ENCODE results near the gene CACNG1. TPM values are rescaled to one million over a fixed set of nuclear protein-coding genes. Genes with fewer than 3 reads are reported as not detected.

The CACNG1 gene
- 0.53 TPM for total RNA-seq
- not detected for polyA plus RNA-seq

GRCh38 chr17:67044016-67044772 is at the start of gene CACNG1:
Gene CACNG1, plus strand, starts transcription at chr17:67044554. Its CDS starts 107 bp downstream, at chr17:67044661.
- no peak for DNase-seq (ENCODE audit: extremely low spot score)
- Histone ChIP-seq H3K36me3 (ENCODE audit: insufficient read depth) (no peaks in the 10 kb centered on the region), H3K4me3 (ENCODE audit: low read depth, low read length) (no peak within 1 kb of the TSS), H3K27ac (ENCODE audit: low read depth) (no peak within 1 kb of the TSS), H3K4me1 (ENCODE audit: insufficient read depth) (no peaks in the 10 kb centered on the region)
- 77% methylated on average over 32 of the region's 32 CpGs for WGBS

- no peak for DNase-seq (ENCODE audit: extremely low spot score)
- Histone ChIP-seq H3K4me3 (ENCODE audit: low read depth, low read length) (no peak overlapping the region), H3K36me3 (ENCODE audit: insufficient read depth) (no peaks in the 10 kb centered on the region), H3K27ac (ENCODE audit: low read depth) (no peak overlapping the region), H3K4me1 (ENCODE audit: insufficient read depth) (no peaks in the 10 kb centered on the region)
- WGBS, result 77% methylated on average over 12 of the region's 12 CpGs
Observed at GRCh38 chr17:66994930-66995535, 49.3 kb upstream of the CACNG1 start.

GRCh38 chr17:66995944-66996343 is 48.4 kb upstream of the CACNG1 start:
- no peak overlapping the region for H3K27ac ChIP-seq (ENCODE audit: low read depth)
- no peaks in the 10 kb centered on the region for H3K36me3 ChIP-seq (ENCODE audit: insufficient read depth)
- H3K4me1 ChIP-seq (ENCODE audit: insufficient read depth), result no peaks in the 10 kb centered on the region
- no peak for DNase-seq (ENCODE audit: extremely low spot score)
- WGBS, result 88% methylated on average over 7 of the region's 7 CpGs
- no peak overlapping the region for H3K4me3 ChIP-seq (ENCODE audit: low read depth, low read length)

GRCh38 chr17:66996926-66997325 is 47.4 kb upstream of the CACNG1 start:
- no peak overlapping the region for H3K27ac ChIP-seq (ENCODE audit: low read depth)

GRCh38 chr17:67003231-67003630 is 41.1 kb upstream of the CACNG1 start:
- no peaks in the 10 kb centered on the region for H3K4me1 ChIP-seq (ENCODE audit: insufficient read depth)
- WGBS, result 97% methylated on average over 2 of the region's 2 CpGs
- no peaks in the 10 kb centered on the region for H3K36me3 ChIP-seq (ENCODE audit: insufficient read depth)
- DNase-seq (ENCODE audit: extremely low spot score), result no peak
- no peak overlapping the region for H3K27ac ChIP-seq (ENCODE audit: low read depth)
- H3K4me3 ChIP-seq (ENCODE audit: low read depth, low read length), result no peak overlapping the region

More at GRCh38 chr17:66996926-66997325, 47.4 kb upstream of the CACNG1 start:
- no peaks in the 10 kb centered on the region for H3K36me3 ChIP-seq (ENCODE audit: insufficient read depth)
- no peak for DNase-seq (ENCODE audit: extremely low spot score)
- no peaks in the 10 kb centered on the region for H3K4me1 ChIP-seq (ENCODE audit: insufficient read depth)
- 87% methylated on average over 5 of the region's 5 CpGs for WGBS
- no peak overlapping the region for H3K4me3 ChIP-seq (ENCODE audit: low read depth, low read length)

- Histone ChIP-seq H3K4me3 (ENCODE audit: low read depth, low read length) (no peak overlapping the region), H3K27ac (ENCODE audit: low read depth) (no peak overlapping the region), H3K36me3 (ENCODE audit: insufficient read depth) (no peaks in the 10 kb centered on the region), H3K4me1 (ENCODE audit: insufficient read depth) (no peaks in the 10 kb centered on the region)
- WGBS, result 74% methylated on average over 11 of the region's 11 CpGs
- no peak for DNase-seq (ENCODE audit: extremely low spot score)
Observed at GRCh38 chr17:67004181-67004580, 40.2 kb upstream of the CACNG1 start.

GRCh38 chr17:67007266-67007665 is 37.1 kb upstream of the CACNG1 start:
- H3K36me3 ChIP-seq (ENCODE audit: insufficient read depth), result no peaks in the 10 kb centered on the region
- no peak for DNase-seq (ENCODE audit: extremely low spot score)
- WGBS, result 90% methylated on average over 6 of the region's 6 CpGs
- H3K27ac ChIP-seq (ENCODE audit: low read depth), result no peak overlapping the region
- no peak overlapping the region for H3K4me3 ChIP-seq (ENCODE audit: low read depth, low read length)
- H3K4me1 ChIP-seq (ENCODE audit: insufficient read depth), result no peaks in the 10 kb centered on the region

GRCh38 chr17:67008101-67008500 is 36.3 kb upstream of the CACNG1 start:
- Histone ChIP-seq H3K4me3 (ENCODE audit: low read depth, low read length) (no peak overlapping the region), H3K27ac (ENCODE audit: low read depth) (no peak overlapping the region), H3K36me3 (ENCODE audit: insufficient read depth) (no peaks in the 10 kb centered on the region), H3K4me1 (ENCODE audit: insufficient read depth) (no peaks in the 10 kb centered on the region)
- WGBS, result 83% methylated on average over 6 of the region's 6 CpGs
- DNase-seq (ENCODE audit: extremely low spot score), result no peak

- DNase-seq (ENCODE audit: extremely low spot score), result no peak
- WGBS, result 74% methylated on average over 9 of the region's 9 CpGs
Observed at GRCh38 chr17:67011527-67012175, 32.7 kb upstream of the CACNG1 start.

GRCh38 chr17:67013891-67014290 is 30.5 kb upstream of the CACNG1 start:
- WGBS, result 87% methylated on average over 8 of the region's 8 CpGs
- Histone ChIP-seq H3K4me3 (ENCODE audit: low read depth, low read length) (no peak overlapping the region), H3K4me1 (ENCODE audit: insufficient read depth) (no peaks in the 10 kb centered on the region), H3K27ac (ENCODE audit: low read depth) (no peak overlapping the region), H3K36me3 (ENCODE audit: insufficient read depth) (no peaks in the 10 kb centered on the region)
- no peak for DNase-seq (ENCODE audit: extremely low spot score)

More at GRCh38 chr17:67011527-67012175, 32.7 kb upstream of the CACNG1 start:
- H3K27ac ChIP-seq (ENCODE audit: low read depth), result no peak overlapping the region
- H3K4me1 ChIP-seq (ENCODE audit: insufficient read depth), result no peaks in the 10 kb centered on the region
- no peaks in the 10 kb centered on the region for H3K36me3 ChIP-seq (ENCODE audit: insufficient read depth)
- no peak overlapping the region for H3K4me3 ChIP-seq (ENCODE audit: low read depth, low read length)

- no peaks in the 10 kb centered on the region for H3K4me1 ChIP-seq (ENCODE audit: insufficient read depth)
- H3K36me3 ChIP-seq (ENCODE audit: insufficient read depth), result no peaks in the 10 kb centered on the region
- H3K4me3 ChIP-seq (ENCODE audit: low read depth, low read length), result no peak overlapping the region
- no peak overlapping the region for H3K27ac ChIP-seq (ENCODE audit: low read depth)
- WGBS, result 82% methylated on average over 11 of the region's 11 CpGs
- no peak for DNase-seq (ENCODE audit: extremely low spot score)
Observed at GRCh38 chr17:67015001-67015400, 29.4 kb upstream of the CACNG1 start.

- WGBS, result 79% methylated on average over 17 of the region's 17 CpGs
- Histone ChIP-seq H3K36me3 (ENCODE audit: insufficient read depth) (no peaks in the 10 kb centered on the region), H3K27ac (ENCODE audit: low read depth) (no peak overlapping the region), H3K4me3 (ENCODE audit: low read depth, low read length) (no peak overlapping the region), H3K4me1 (ENCODE audit: insufficient read depth) (no peaks in the 10 kb centered on the region)
- no peak for DNase-seq (ENCODE audit: extremely low spot score)
Observed at GRCh38 chr17:67016039-67016762, 28.2 kb upstream of the CACNG1 start.

- no peak overlapping the region for H3K27ac ChIP-seq (ENCODE audit: low read depth)
- no peaks in the 10 kb centered on the region for H3K4me1 ChIP-seq (ENCODE audit: insufficient read depth)
- H3K36me3 ChIP-seq (ENCODE audit: insufficient read depth), result no peaks in the 10 kb centered on the region
- WGBS, result 82% methylated on average over 14 of the region's 14 CpGs
- DNase-seq (ENCODE audit: extremely low spot score), result no peak
- H3K4me3 ChIP-seq (ENCODE audit: low read depth, low read length), result no peak overlapping the region
Observed at GRCh38 chr17:67017910-67018309, 26.4 kb upstream of the CACNG1 start.
